SK-N-SH (cell line): ENCODE measurements around the gene HDAC6. TPM values are rescaled to one million over a fixed set of nuclear protein-coding genes. Genes with fewer than 3 reads are reported as not detected.

Experiments
- CTCF ChIA-PET: fragments of 300-600, 350-600 bp; formaldehyde crosslinking; extraction: SDS; loops from one replicate; lab custom pipeline; 2021; lab: Yijun Ruan, JAX
- POLR2A ChIA-PET: fragments of 350-600 bp; sonication (Branson Sonifier 250); formaldehyde crosslinking; extraction: SDS; loops from one replicate; lab custom pipeline; 2020; ENCODE audit warnings: antibody characterized with exemption, inconsistent platforms; lab: Yijun Ruan, JAX
- DNase-seq: peaks from one replicate; pipeline ENCODE4 v3.0.0; 2012
- H2AFZ ChIP-seq: fragments of 200-600 bp; sonication (generic); 2 replicates; pipeline ENCODE4 v1.8.1; 2016; ENCODE audit warnings: antibody characterized with exemption, mild to moderate bottlenecking, low read depth
- H3F3A ChIP-seq: fragments of 200-600 bp; sonication (generic); replicated peaks from 2 replicates; pipeline ENCODE3; 2016; ENCODE audit warnings: antibody characterized with exemption, mild to moderate bottlenecking; ENCODE audit not compliant: insufficient read depth
- H3K27ac ChIP-seq, 2 experiments: fragments of 200-500 bp in 1 of 2; fragments of 200-600 bp in 1 of 2; sonication (Bioruptor generic) in 1 of 2; sonication (generic), shearing (Covaris generic) in 1 of 2; 2 replicates each; pipeline versions ENCODE4 v1.5.1 to v1.6.1; 2014 to 2016; ENCODE audit warnings: low read depth in 2 of 2, inconsistent platforms in 1 of 2, low read length in 1 of 2, mild to moderate bottlenecking in 1 of 2, mixed read lengths in 1 of 2
- H3K27me3 ChIP-seq: fragments of 200-600 bp; sonication (generic), shearing (Covaris generic); 2 replicates; pipeline ENCODE4 v1.6.1; 2016; ENCODE audit warnings: mixed run types; ENCODE audit not compliant: insufficient read depth
- H3K36me3 ChIP-seq, 2 experiments: fragments of 200-500 bp in 1 of 2; fragments of 200-600 bp in 1 of 2; sonication (Bioruptor generic) in 1 of 2; sonication (generic) in 1 of 2; replicated peaks in 1 of 2; 2 replicates each; pipeline versions ENCODE3 to v1.5.1; 2014 to 2016; ENCODE audit warnings: low read length in 1 of 2, mild to moderate bottlenecking in 1 of 2; ENCODE audit not compliant: insufficient read depth in 2 of 2, control insufficient read depth in 1 of 2
- H3K4me1 ChIP-seq, 2 experiments: fragments of 200-500 bp in 1 of 2; fragments of 200-600 bp in 1 of 2; sonication (Bioruptor generic) in 1 of 2; sonication (generic), shearing (Covaris generic) in 1 of 2; 2 replicates each; pipeline versions ENCODE4 v1.5.1 to v1.6.1; 2014 to 2016; ENCODE audit warnings: low read depth in 1 of 2, low read length in 1 of 2, mixed run types in 1 of 2; ENCODE audit not compliant: insufficient read depth in 2 of 2, control insufficient read depth in 1 of 2
- H3K4me2 ChIP-seq: fragments of 200-600 bp; sonication (generic), shearing (Covaris generic); 2 replicates; pipeline ENCODE4 v1.6.1; 2017; ENCODE audit warnings: mixed run types
- H3K4me3 ChIP-seq, 2 experiments: fragments of 200-500 bp in 1 of 2; fragments of 200-600 bp in 1 of 2; sonication (Bioruptor generic) in 1 of 2; sonication (generic), shearing (Covaris generic) in 1 of 2; 2 replicates each; pipeline versions ENCODE4 v1.5.1 to v1.8.1; 2014 to 2016; ENCODE audit warnings: low read depth in 2 of 2, inconsistent platforms in 1 of 2, low read length in 1 of 2, mild to moderate bottlenecking in 1 of 2, mixed read lengths in 1 of 2, moderate library complexity in 1 of 2
- H3K79me2 ChIP-seq: fragments of 200-600 bp; sonication (generic); 2 replicates; pipeline ENCODE4 v1.8.1; 2017; ENCODE audit warnings: mild to moderate bottlenecking; ENCODE audit not compliant: insufficient read depth
- H3K9ac ChIP-seq: fragments of 200-600 bp; sonication (generic); 2 replicates; pipeline ENCODE4 v1.6.1; 2017; ENCODE audit warnings: mixed run types
- H3K9me2 ChIP-seq: fragments of 200-600 bp; sonication (generic); 2 replicates; pipeline ENCODE4 v1.6.1; 2017; ENCODE audit warnings: mixed run types
- H3K9me3 ChIP-seq: fragments of 200-600 bp; sonication (generic); 2 replicates; pipeline ENCODE4 v1.6.1; 2017; ENCODE audit warnings: mixed run types, mild to moderate bottlenecking, moderate library complexity
- H4K20me1 ChIP-seq: fragments of 200-600 bp; sonication (generic); 2 replicates; pipeline ENCODE4 v1.6.1; 2017; ENCODE audit warnings: mild to moderate bottlenecking, mixed run types; ENCODE audit not compliant: insufficient read depth
- CHD2 ChIP-seq: fragments of 150-350 bp; IDR thresholded peaks from 2 replicates; pipeline ENCODE4 v1.6.1; 2018; ENCODE audit warnings: low read length; ENCODE audit not compliant: partially characterized antibody
- GABPA ChIP-seq: IDR thresholded peaks from 2 replicates; pipeline ENCODE4 v1.4.0; 2012; ENCODE audit warnings: low read depth, mild to moderate bottlenecking
- NFIC ChIP-seq: IDR thresholded peaks from 2 replicates; pipeline ENCODE4 v1.4.0; 2012; ENCODE audit warnings: borderline replicate concordance
- SIN3A ChIP-seq: IDR thresholded peaks from 2 replicates; pipeline ENCODE4 v1.6.1; 2012; ENCODE audit warnings: low read depth, mild to moderate bottlenecking, low read length, moderate library complexity, borderline replicate concordance
- SMC3 ChIP-seq: IDR thresholded peaks from 2 replicates; pipeline ENCODE4 v1.6.1; 2012; ENCODE audit warnings: low read depth, low read length, improper control_type of control experiment
- WGBS: methylation state at CpG from one replicate; pipeline ENCODE4 v1.1.6; 2017; ENCODE audit warnings: low lambda C conversion rate; 5-methylcytosine and 5-hydroxymethylcytosine counted together
- polyA plus RNA-seq, 3 experiments: library from polyadenylated mRNA; depleted of rRNA; stranded (reverse); fragments of >200 nt; gene quantifications; 2 replicates each; pipeline ENCODE4 v1.2.3, GENCODE V29; 2012
- TF ChIP-seq, protein P1 (sequence below): IDR thresholded peaks from 2 replicates; pipeline ENCODE4 v1.6.1; 2012; ENCODE audit warnings: mild to moderate bottlenecking, low read depth, low read length, moderate library complexity
- TF ChIP-seq, protein P2 (sequence below): IDR thresholded peaks from 2 replicates; pipeline ENCODE4; 2012

The HDAC6 gene
- polyA plus RNA-seq, 1 of the 3 experiments (the other 2 are of a cell fraction) = 34.0 TPM

DNA sequence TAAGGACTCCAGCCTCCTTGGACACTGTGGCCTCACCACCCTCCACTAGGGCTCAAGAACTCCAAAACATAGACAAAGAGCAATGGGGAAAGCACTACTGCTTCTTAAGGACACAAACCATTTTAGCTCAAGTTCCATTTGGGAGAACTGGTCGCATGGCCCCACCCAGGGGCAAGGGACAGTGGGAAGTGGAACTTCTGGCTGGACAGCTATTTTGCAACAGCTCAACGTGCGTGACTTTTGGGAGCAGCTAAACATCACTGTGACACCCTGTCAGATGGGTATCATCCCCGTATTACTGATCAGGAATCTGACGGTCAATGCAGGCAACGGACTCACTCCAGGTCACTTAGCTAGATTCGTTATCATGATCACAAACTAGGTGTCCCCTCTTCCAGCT lies 49.4 kb upstream of the HDAC6 start:
- CTCF ChIA-PET = no interaction called here
- Histone ChIP-seq H2AFZ (no peak overlapping the region), H3K9ac (no peak overlapping the region), H3K9me3 (no peaks in the 10 kb centered on the region), H3K27me3 (no peaks in the 10 kb centered on the region; the same call in 1 of the 2 replicates), H3K79me2 (no peaks in the 10 kb centered on the region), H3F3A (no peaks in the 10 kb centered on the region), H3K4me2 (no peak overlapping the region), H3K4me3 (no peak overlapping the region), H3K9me2 (no peaks in the 10 kb centered on the region), H3K27ac (no peak overlapping the region), H3K4me1 (no peaks in the 10 kb centered on the region), H3K36me3 (no peaks in the 10 kb centered on the region), H4K20me1 (no peaks in the 10 kb centered on the region)
- 0% methylated on average over 3 of the region's 7 CpGs for WGBS
- POLR2A ChIA-PET = no interaction called here
- TF ChIP-seq, protein P1, sequence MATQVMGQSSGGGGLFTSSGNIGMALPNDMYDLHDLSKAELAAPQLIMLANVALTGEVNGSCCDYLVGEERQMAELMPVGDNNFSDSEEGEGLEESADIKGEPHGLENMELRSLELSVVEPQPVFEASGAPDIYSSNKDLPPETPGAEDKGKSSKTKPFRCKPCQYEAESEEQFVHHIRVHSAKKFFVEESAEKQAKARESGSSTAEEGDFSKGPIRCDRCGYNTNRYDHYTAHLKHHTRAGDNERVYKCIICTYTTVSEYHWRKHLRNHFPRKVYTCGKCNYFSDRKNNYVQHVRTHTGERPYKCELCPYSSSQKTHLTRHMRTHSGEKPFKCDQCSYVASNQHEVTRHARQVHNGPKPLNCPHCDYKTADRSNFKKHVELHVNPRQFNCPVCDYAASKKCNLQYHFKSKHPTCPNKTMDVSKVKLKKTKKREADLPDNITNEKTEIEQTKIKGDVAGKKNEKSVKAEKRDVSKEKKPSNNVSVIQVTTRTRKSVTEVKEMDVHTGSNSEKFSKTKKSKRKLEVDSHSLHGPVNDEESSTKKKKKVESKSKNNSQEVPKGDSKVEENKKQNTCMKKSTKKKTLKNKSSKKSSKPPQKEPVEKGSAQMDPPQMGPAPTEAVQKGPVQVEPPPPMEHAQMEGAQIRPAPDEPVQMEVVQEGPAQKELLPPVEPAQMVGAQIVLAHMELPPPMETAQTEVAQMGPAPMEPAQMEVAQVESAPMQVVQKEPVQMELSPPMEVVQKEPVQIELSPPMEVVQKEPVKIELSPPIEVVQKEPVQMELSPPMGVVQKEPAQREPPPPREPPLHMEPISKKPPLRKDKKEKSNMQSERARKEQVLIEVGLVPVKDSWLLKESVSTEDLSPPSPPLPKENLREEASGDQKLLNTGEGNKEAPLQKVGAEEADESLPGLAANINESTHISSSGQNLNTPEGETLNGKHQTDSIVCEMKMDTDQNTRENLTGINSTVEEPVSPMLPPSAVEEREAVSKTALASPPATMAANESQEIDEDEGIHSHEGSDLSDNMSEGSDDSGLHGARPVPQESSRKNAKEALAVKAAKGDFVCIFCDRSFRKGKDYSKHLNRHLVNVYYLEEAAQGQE = no peak
- TF ChIP-seq, protein P2, sequence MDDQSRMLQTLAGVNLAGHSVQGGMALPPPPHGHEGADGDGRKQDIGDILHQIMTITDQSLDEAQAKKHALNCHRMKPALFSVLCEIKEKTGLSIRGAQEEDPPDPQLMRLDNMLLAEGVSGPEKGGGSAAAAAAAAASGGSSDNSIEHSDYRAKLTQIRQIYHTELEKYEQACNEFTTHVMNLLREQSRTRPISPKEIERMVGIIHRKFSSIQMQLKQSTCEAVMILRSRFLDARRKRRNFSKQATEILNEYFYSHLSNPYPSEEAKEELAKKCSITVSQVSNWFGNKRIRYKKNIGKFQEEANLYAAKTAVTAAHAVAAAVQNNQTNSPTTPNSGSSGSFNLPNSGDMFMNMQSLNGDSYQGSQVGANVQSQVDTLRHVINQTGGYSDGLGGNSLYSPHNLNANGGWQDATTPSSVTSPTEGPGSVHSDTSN = no peak
- no peak for DNase-seq

DNA sequence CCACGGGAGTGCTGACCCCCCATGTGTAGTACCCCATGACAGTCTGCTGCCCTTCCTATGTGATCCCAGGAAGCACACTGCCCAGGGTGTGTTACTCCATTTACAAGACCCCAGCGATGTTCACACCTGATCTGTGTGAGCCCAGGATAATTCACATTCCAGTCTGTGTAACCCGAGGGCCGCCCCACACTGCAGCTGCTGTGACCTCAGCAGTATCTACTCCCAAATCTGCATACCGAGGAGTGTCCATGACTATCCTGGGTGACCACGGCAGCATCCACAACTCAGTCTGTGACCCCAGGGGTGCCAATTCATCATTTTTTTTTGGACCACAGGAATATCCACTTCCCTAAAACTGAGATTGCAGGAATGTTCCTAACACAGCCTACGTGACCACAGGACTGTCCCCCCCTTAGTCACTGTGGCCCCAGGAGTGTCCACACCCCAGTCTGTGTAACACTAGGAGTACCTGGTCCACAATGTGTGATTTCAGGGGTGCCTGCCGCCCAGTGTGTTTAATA lies 48.1 kb upstream of the HDAC6 start:
- POLR2A ChIA-PET = no interaction called here
- no peaks in the 10 kb centered on the region for H3K9me2 ChIP-seq
- no peaks in the 10 kb centered on the region for H3K4me1 ChIP-seq
- no peak for DNase-seq
- TF ChIP-seq SMC3 (no peak), CHD2 (no peak), SIN3A (no peak), GABPA (no peak), NFIC (no peak)
- H3K9ac ChIP-seq = no peak overlapping the region
- 5% methylated on average over 6 of the region's 8 CpGs for WGBS
- H2AFZ ChIP-seq = no peak overlapping the region
- no peaks in the 10 kb centered on the region for H3K79me2 ChIP-seq
- no peaks in the 10 kb centered on the region for H4K20me1 ChIP-seq
- CTCF ChIA-PET = no interaction called here
- no peaks in the 10 kb centered on the region for H3F3A ChIP-seq
- H3K27me3 ChIP-seq = peaks cover 6% of the 10 kb centered on the region
- H3K9me3 ChIP-seq = no peaks in the 10 kb centered on the region
- H3K4me3 ChIP-seq = no peak overlapping the region
- H3K36me3 ChIP-seq = no peaks in the 10 kb centered on the region
- no peak overlapping the region for H3K27ac ChIP-seq
- H3K4me2 ChIP-seq = no peak overlapping the region
